ENCODE data around the gene CFAP77. TPM values are rescaled to one million over a fixed set of nuclear protein-coding genes. Genes with fewer than 3 reads are reported as not detected.
A peak's percentile ranks its signal among the peaks of the same experiment; 100 is the strongest.
"Not testable (repeated sequence)": the region's sequence is repeated elsewhere in the genome, so short reads cannot be mapped to it uniquely, and the experiment has no call there.

Gene CFAP77
- total RNA-seq, 8 experiments from 2014 or later: 0.21 to 7.9 (median 0.38) TPM; not detected in 3

DNA sequence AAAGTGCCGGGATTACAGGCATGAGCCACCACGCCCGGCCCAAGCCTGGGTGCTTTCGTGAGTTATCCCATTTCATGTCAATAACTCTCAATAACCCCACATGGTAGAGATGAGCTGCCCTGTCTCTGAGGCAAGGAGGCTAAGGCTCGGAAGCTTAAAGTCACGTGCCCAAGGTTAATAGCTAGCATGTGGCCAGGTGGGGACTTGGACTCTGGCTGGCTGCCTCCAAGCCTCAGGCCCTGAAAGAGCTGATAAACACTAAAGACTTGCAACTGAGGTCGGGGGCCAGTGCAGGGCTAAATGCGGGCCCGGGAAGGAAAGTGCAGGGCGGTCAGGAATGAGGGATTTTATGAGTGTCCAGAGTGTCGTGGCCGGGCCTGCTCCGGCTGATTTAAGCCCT is 141.5 kb downstream of the CFAP77 start:
- ATAC-seq (replicated peaks in 6 of 8): no peak
- H3K4me1 ChIP-seq (replicated peaks in 1 of 2): peaks cover 55 to 60% of the 10 kb centered on the region in 2 donors
- no peak overlapping the region for H3K27ac ChIP-seq
- in situ Hi-C loops (cut with MboI; ENCODE audit: low pct_unique_long_range_greater_than_20kb in 2 of 9, low sequenced_read_pairs in 9 of 9, unreplicated experiment in 9 of 9): no loop called here
- 88 to 96% (median 93%) methylated on average over 3 to 5 of the region's 13 CpGs; no CpG with 5 or more reads in 6 of the 10 experiments for WGBS, 10 experiments
- H3K4me3 ChIP-seq: no peak overlapping the region

DNA sequence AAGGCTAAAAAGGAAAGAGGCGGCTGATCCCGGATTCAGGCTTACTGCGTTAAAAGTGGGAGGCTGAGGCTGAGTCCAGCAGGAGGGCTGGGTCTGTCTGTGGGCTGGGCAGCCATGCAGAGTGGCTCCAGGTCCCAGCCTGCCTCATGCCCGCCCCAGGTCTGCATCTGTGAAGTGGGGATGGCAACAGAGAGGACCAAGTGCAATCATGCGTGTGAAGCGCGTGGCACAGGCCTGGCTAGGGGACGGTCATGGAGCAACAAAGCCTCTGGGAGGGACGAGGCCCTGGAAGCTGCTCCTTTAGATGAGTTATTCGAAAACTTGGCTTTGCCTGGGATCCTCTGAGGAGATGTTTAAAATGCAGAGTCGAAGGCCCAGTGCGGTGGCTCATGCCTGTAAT is 142.0 kb downstream of the CFAP77 start:
- Histone ChIP-seq H3K4me1 (replicated peaks in 1 of 2) (peaks cover 54 to 60% of the 10 kb centered on the region in 2 donors), H3K27ac (no peak overlapping the region), H3K4me3 (no peak overlapping the region)
- in situ Hi-C loops (cut with MboI; ENCODE audit: low pct_unique_long_range_greater_than_20kb in 2 of 9, low sequenced_read_pairs in 9 of 9, unreplicated experiment in 9 of 9): no loop called here
- WGBS, 10 experiments: 0 to 92% (median 75%) methylated on average over 1 to 11 of the region's 12 CpGs; no CpG with 5 or more reads in 4 of the 10 experiments
- ATAC-seq (replicated peaks in 6 of 8): no peak

DNA sequence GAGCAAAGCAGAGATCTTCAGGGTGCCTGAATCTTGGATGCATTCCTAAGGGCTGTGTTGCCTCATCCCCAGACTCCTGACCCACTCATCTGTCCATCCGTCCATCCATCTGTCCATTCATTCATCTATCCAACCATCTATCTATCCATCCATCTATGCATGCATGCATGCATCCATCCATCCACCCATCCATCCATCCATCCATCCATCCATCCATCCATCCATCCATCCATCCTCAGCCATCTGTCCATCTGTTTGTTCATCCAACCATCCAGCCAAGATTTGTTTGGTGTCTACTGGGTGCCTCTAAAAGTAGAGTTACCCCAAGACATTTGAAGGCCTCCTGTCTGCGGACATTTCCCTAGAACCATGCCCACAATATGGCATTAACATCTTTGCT is 144.7 kb downstream of the CFAP77 start:
- ATAC-seq (replicated peaks in 6 of 8): no peak
- in situ Hi-C loops (cut with MboI; ENCODE audit: low pct_unique_long_range_greater_than_20kb in 2 of 9, low sequenced_read_pairs in 9 of 9, unreplicated experiment in 9 of 9): no loop called here
- WGBS, 10 experiments: 0 to 100% (median 100%) methylated on average over 1 to 2 of the region's 2 CpGs; no CpG with 5 or more reads in 3 of the 10 experiments
- Histone ChIP-seq H3K4me1 (replicated peaks in 1 of 2) (peaks cover 29 to 36% of the 10 kb centered on the region in 2 donors), H3K27ac (no peak overlapping the region), H3K4me3 (no peak overlapping the region)

DNA sequence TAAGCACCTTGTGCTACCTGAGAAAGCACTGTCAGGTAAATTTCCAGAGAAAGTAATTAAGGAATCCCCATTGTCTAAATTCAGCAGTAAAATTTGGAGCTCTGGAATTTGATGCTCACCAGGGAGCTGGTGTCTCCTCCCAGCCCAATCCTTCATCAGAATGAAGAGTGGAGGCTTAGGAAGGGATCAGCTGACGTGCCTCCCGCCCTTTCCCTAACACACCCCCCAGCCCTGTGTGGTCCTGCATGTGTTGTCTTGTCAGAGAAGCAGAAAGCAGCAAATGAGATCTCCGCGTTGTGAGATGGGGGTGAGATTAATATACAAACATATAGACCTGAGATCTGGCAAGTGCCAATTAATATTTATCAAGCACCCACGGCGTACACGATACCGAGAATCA is 145.5 kb downstream of the CFAP77 start:
- peak in 4 of 8 experiments; percentile 18 to 44 (median 33) for ATAC-seq (replicated peaks in 6 of 8)

GRCh38 chr9:132556235-132556634 is 146.2 kb downstream of the CFAP77 start:
- WGBS, 10 experiments: 0 to 50% (median 27%) methylated on average over 1 to 2 of the region's 6 CpGs; no CpG with 5 or more reads in 5 of the 10 experiments
- peak in 5 of 8 experiments; percentile 16 to 56 (median 35) for ATAC-seq (replicated peaks in 6 of 8)
- in situ Hi-C loops (cut with MboI; ENCODE audit: low pct_unique_long_range_greater_than_20kb in 2 of 9, low sequenced_read_pairs in 9 of 9, unreplicated experiment in 9 of 9): no loop called here
- Histone ChIP-seq H3K4me1 (replicated peaks in 1 of 2) (peaks cover 37 to 46% of the 10 kb centered on the region in 2 donors), H3K27ac (peak overlapping the region in 1 of 2 donors; percentile 51), H3K4me3 (no peak overlapping the region)

More for the DNA sequence above, 145.5 kb downstream of the CFAP77 start:
- Histone ChIP-seq H3K27ac (peak overlapping the region in 1 of 2 donors; percentile 51), H3K4me3 (no peak overlapping the region), H3K4me1 (replicated peaks in 1 of 2) (peaks cover 30 to 39% of the 10 kb centered on the region in 2 donors)
- in situ Hi-C loops (cut with MboI; ENCODE audit: low pct_unique_long_range_greater_than_20kb in 2 of 9, low sequenced_read_pairs in 9 of 9, unreplicated experiment in 9 of 9): no loop called here
- WGBS, 10 experiments: 50 to 93% (median 89%) methylated on average over 1 to 7 of the region's 8 CpGs; no CpG with 5 or more reads in 5 of the 10 experiments

DNA sequence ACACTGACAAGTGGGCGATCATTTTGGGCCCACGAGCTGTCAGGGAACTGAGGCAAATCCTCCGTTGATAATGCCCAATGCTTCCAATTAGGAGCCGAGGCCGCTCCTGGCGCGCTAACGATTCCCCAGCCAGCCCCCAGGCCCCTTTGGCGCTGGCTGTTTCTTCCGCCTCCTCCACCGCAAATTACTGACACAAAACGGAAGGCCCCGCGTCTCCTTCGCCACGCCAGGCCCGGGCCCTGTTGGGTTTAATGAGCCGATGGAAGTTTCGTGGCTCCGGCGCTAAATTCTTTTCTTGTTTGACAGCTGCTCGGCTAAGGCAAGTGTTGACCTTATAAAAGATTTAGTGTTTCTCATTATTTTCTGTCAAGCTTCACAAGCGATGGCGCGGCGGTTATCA is 146.7 kb downstream of the CFAP77 start:
- in situ Hi-C loops (cut with MboI; ENCODE audit: low pct_unique_long_range_greater_than_20kb in 2 of 9, low sequenced_read_pairs in 9 of 9, unreplicated experiment in 9 of 9): no loop called here
- Histone ChIP-seq H3K27ac (peak overlapping the region in 1 of 2 donors; percentile 51), H3K4me3 (no peak overlapping the region), H3K4me1 (replicated peaks in 1 of 2) (peaks cover 40 to 49% of the 10 kb centered on the region in 2 donors)
- ATAC-seq (replicated peaks in 6 of 8): peak in 5 of 8 experiments; percentile 25 to 51 (median 31)
- WGBS, 10 experiments: 0 to 75% (median 31%) methylated on average over 1 to 14 of the region's 26 CpGs; no CpG with 5 or more reads in 2 of the 10 experiments

- in situ Hi-C loops (cut with MboI; ENCODE audit: low pct_unique_long_range_greater_than_20kb in 2 of 9, low sequenced_read_pairs in 9 of 9, unreplicated experiment in 9 of 9): no loop called here
- WGBS, 10 experiments: 40 to 80% (median 65%) methylated on average over 1 to 12 of the region's 15 CpGs; no CpG with 5 or more reads in 6 of the 10 experiments
- Histone ChIP-seq H3K4me1 (replicated peaks in 1 of 2) (peaks cover 44 to 51% of the 10 kb centered on the region in 2 donors), H3K27ac (no peak overlapping the region), H3K4me3 (no peak overlapping the region)
- ATAC-seq (replicated peaks in 6 of 8): peak in 1 of 8 experiments; percentile 15
Measured at GRCh38 chr9:132557159-132557558, 147.1 kb downstream of the CFAP77 start.

DNA sequence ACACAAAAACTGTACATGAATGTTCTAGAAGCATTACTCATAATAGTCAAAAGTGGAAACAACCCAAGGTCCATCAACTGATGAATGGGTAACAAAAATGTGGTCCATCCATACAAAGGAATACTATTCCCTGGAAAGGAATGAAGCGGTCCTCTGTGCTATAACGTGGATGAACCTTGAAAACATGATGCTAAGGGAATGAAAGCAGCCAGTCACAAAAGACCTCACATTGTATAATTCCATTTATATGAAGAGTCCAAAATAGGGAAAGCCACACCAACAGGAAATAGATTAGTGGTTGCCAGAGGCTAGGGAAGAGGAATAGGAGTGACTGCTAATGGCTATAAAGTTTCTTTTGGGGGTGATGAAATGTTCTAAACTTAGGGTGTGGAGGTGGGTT is 149.7 kb downstream of the CFAP77 start:
- Histone ChIP-seq H3K4me1 (replicated peaks in 1 of 2) (peaks cover 52 to 59% of the 10 kb centered on the region in 2 donors), H3K27ac (no peak overlapping the region), H3K4me3 (no peak overlapping the region)
- no peak for ATAC-seq (replicated peaks in 6 of 8)
- WGBS, 10 experiments: 28 to 100% (median 89%) methylated on average over 1 to 2 of the region's 2 CpGs; no CpG with 5 or more reads in 2 of the 10 experiments
- in situ Hi-C loops (cut with MboI; ENCODE audit: low pct_unique_long_range_greater_than_20kb in 2 of 9, low sequenced_read_pairs in 9 of 9, unreplicated experiment in 9 of 9): no loop called here

DNA sequence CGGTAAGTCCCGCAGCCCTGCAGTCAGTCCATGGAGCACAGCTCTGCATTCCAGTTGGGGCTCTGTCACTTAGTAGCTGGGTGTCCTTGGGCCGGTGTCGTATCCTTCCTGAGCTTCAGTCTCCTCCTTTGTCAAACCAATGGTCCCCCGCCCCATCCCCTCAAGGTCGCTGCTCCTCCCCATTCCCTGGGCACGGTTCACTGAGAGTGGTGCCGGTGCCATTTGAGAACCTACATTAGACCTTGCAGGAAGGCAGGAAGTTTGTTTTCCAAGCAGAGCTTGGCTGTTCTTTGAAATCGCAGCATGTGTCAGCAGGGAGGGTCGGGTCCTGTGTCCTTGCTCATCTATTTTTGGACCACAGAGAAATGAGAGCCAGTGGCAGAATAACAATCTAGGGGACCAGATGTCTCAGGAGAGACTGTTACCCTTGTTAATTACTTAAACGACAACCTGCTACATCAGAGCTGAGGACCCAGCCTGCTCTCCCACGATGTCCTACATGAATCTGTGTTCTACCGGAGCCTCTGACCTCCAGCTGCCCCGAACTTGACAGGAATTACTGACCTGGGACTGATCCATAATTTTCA is 150.7 kb downstream of the CFAP77 start:
- in situ Hi-C loops (cut with MboI; ENCODE audit: low pct_unique_long_range_greater_than_20kb in 2 of 9, low sequenced_read_pairs in 9 of 9, unreplicated experiment in 9 of 9): no loop called here
- Histone ChIP-seq H3K27ac (no peak overlapping the region), H3K4me3 (no peak overlapping the region), H3K4me1 (replicated peaks in 1 of 2) (peaks cover 45 to 49% of the 10 kb centered on the region in 2 donors)
- ATAC-seq (replicated peaks in 6 of 8): peak in 5 of 8 experiments; percentile 39 to 85 (median 82)
- 0 to 53% (median 17%) methylated on average over 2 to 8 of the region's 14 CpGs; no CpG with 5 or more reads in 3 of the 10 experiments for WGBS, 10 experiments

DNA sequence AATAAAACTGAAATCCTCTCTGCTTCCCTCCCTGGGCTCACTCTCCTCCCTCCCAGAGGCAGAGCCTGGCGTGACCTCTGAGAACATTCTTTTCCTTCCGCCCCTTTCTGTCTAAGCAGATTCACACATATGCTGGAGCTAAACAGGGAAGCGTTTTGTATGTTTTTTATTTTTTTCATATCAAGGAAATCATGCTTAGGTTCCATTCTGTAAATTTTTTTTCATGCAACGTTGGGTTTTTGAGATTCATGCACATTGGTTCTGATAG is 152.2 kb downstream of the CFAP77 start:
- 0 to 90% (median 74%) methylated on average over 1 to 4 of the region's 4 CpGs; no CpG with 5 or more reads in 1 of the 10 experiments for WGBS, 10 experiments
- in situ Hi-C loops (cut with MboI; ENCODE audit: low pct_unique_long_range_greater_than_20kb in 2 of 9, low sequenced_read_pairs in 9 of 9, unreplicated experiment in 9 of 9): no loop called here
- Histone ChIP-seq H3K4me3 (no peak overlapping the region), H3K27ac (no peak overlapping the region), H3K4me1 (replicated peaks in 1 of 2) (peaks cover 31 to 33% of the 10 kb centered on the region in 2 donors)
- ATAC-seq (replicated peaks in 6 of 8): peak in 2 of 8 experiments; percentile 45 to 52

DNA sequence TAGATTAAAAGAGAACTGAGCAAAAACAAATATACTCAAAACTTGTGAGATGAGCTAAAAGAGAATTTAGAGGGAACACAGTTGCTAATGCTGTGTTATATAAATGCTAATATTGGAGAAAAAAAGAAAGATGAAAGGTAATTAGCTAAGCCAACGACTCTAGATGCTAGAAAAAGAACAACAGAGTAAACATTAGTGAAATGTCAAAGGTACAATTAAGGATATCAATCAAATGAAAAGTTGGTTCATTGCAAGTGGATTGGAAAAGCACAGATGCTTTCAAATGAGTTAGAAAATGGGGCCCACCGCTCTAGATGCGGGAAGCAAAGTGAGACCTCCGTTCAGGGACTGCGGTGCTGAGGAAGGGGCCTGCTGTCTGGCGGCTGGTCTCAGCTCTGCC is 154.5 kb downstream of the CFAP77 start:
- no peak for ATAC-seq (replicated peaks in 6 of 8)
- Histone ChIP-seq H3K4me3 (no peak overlapping the region), H3K4me1 (replicated peaks in 1 of 2) (peaks cover 30 to 33% of the 10 kb centered on the region in 2 donors), H3K27ac (no peak overlapping the region)
- in situ Hi-C loops (cut with MboI; ENCODE audit: low pct_unique_long_range_greater_than_20kb in 2 of 9, low sequenced_read_pairs in 9 of 9, unreplicated experiment in 9 of 9): no loop called here
- 0 to 60% (median 19%) methylated on average over 1 to 6 of the region's 6 CpGs for WGBS, 10 experiments

DNA sequence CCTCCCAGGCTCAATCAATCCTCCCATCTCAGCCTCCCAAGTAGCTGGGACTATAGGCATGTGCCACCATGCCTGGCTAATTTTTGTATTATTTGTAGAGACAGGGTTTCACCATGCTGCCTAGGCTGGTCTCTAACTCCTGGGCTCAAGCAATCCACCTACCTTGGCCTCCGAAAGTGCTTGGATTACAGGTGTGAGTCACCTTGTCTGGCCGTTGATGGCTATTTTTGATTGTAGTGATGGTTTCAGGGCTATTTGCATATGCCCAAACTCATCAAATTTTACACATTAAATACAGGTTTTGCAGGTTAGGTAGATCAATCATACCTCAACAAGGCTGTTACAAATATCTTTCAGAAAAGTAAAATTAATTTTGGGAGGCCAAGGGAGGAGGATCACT is 158.8 kb downstream of the CFAP77 start:
- H3K27ac ChIP-seq; H3K4me3 ChIP-seq; ATAC-seq (replicated peaks in 6 of 8): not testable (repeated sequence)
- peaks cover 15 to 16% of the 10 kb centered on the region in 2 donors for H3K4me1 ChIP-seq (replicated peaks in 1 of 2)
- in situ Hi-C loops (cut with MboI; ENCODE audit: low pct_unique_long_range_greater_than_20kb in 2 of 9, low sequenced_read_pairs in 9 of 9, unreplicated experiment in 9 of 9): loop anchor here in 1 of 9 experiments (5.0 kb wide), 1 partner anchor 156 kb away; the partner anchor contains the start of gene CFAP77
- 15 to 100% (median 66%) methylated on average over 1 to 2 of the region's 2 CpGs; no CpG with 5 or more reads in 4 of the 10 experiments for WGBS, 10 experiments

DNA sequence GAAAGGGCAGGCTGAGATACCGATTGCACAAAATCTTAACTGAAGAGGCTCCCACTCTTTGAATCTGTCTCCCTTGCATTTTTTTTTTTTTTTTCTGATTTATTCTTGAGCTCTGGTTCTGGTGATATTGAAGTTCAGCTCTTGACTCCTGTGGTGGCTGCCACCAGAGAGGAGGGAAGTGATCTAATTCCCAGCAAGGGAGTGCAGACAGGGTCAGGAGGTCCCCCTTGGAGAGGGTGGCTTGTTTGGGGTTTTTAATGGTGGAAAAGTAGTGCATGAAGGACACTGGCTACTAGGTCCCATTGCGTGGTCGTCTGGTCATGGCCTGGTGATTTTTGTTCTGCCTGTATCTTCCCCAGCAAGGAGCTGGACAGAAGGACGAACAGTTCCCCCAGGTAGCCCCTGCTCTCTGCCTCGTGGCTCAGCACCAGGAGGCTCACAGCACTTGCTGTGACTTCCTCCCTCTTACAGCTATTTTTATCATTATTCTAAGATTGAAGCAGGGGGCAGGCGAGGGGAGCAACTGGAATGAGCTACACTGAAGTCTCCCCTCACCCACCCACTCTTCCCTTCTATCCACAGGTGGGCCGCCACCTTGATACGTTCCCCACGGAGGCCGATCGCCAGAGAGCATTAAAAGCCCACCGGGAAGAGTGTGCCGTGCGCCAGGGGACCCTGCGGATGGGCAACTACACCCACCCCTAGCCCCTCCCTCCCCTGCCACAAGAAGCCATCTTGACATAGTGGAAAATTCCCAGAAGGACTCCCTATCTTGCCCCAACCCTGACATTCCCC is 162.0 kb downstream of the CFAP77 start:
- no peak overlapping the region for H3K27ac ChIP-seq
- in situ Hi-C loops (cut with MboI; ENCODE audit: low pct_unique_long_range_greater_than_20kb in 2 of 9, low sequenced_read_pairs in 9 of 9, unreplicated experiment in 9 of 9): loop anchor here in 3 of 9 experiments (10.0 kb wide), 2 partner anchors 67 to 157 kb away; partner anchors contain the start of gene CFAP77 (in 1 of the 3)
- WGBS, 10 experiments: 25 to 100% (median 60%) methylated on average over 1 to 5 of the region's 15 CpGs; no CpG with 5 or more reads in 4 of the 10 experiments
- peaks cover 11 to 13% of the 10 kb centered on the region in 2 donors for H3K4me1 ChIP-seq (replicated peaks in 1 of 2)
- no peak for ATAC-seq (replicated peaks in 6 of 8)
- no peak overlapping the region for H3K4me3 ChIP-seq

Data from motor neuron (in vitro differentiated cells).